HFFc6 (cell line): ENCODE measurements around the gene SAMSN1. TPM values are rescaled to one million over a fixed set of nuclear protein-coding genes. Genes with fewer than 3 reads are reported as not detected.

Experiments used
- DNase-seq: peaks from one replicate; pipeline ENCODE4 v3.0.0-alpha.2; 2018
- H3K27ac Mint-ChIP-seq: 2 replicates; pipeline ENCODE4 v1.8.0; 2020; ENCODE audit warnings: mild to moderate bottlenecking, mixed read lengths
- H3K27me3 Mint-ChIP-seq: 2 replicates; pipeline ENCODE4 v1.8.0; 2021; ENCODE audit warnings: mild to moderate bottlenecking, moderate library complexity, mixed read lengths; ENCODE audit not compliant: insufficient read depth
- H3K36me3 Mint-ChIP-seq: 2 replicates; pipeline ENCODE4 v1.8.0; 2021; ENCODE audit warnings: low read depth, mixed read lengths
- H3K4me1 Mint-ChIP-seq: 2 replicates; pipeline ENCODE4 v1.8.0; 2020; ENCODE audit warnings: low read depth, mixed read lengths
- H3K4me3 Mint-ChIP-seq: 2 replicates; pipeline ENCODE4 v1.8.0; 2020; ENCODE audit warnings: mild to moderate bottlenecking, moderate library complexity, mixed read lengths
- H3K9me3 Mint-ChIP-seq: 2 replicates; pipeline ENCODE4 v1.8.0; 2020; ENCODE audit warnings: mild to moderate bottlenecking, mixed read lengths
- CTCF ChIP-seq: fragments of 200-600 bp; sonication (generic); IDR thresholded peaks from 2 replicates; pipeline ENCODE4 v1.5.0; 2021; ENCODE audit warnings: antibody characterized with exemption, mild to moderate bottlenecking
- long read RNA-seq: library from polyadenylated mRNA; unstranded; transcript quantifications from one replicate; pipeline ENCODE4 v2.0.0, GENCODE V29; 2019
- total RNA-seq, 6 experiments: library from RNA; stranded (reverse); fragmentation: NEBNext Ultra II Directional; extraction: Animal tissue kit (Norgen Biotek cat#: 25700); gene quantifications; 2 replicates in 1 of 6; 3 replicates in 5 of 6; pipeline ENCODE4 v1.2.3, GENCODE V29; 2021

SAMSN1 gene
- total RNA-seq = not detected
- long read RNA-seq = 0 reads

GRCh38 chr21:14545906-14546480 lies at the start of gene SAMSN1:
Gene SAMSN1, minus strand, starts transcription at chr21:14546315. Its CDS starts 54 bp downstream, at chr21:14546261.
- DNase-seq = no peak
- H3K27me3 Mint-ChIP-seq = no peaks in the 10 kb centered on the region
- H3K4me3 Mint-ChIP-seq = no peak within 1 kb of the TSS
- TF ChIP-seq CTCF = no peak
- no peak within 1 kb of the TSS for H3K27ac Mint-ChIP-seq
- H3K9me3 Mint-ChIP-seq = no peaks in the 10 kb centered on the region; the same call in 1 of the 2 replicates
- H3K36me3 Mint-ChIP-seq = no peaks in the 10 kb centered on the region
- H3K4me1 Mint-ChIP-seq = no peaks in the 10 kb centered on the region

- H3K36me3 Mint-ChIP-seq = no peaks in the 10 kb centered on the region
- no peak overlapping the region for H3K27ac Mint-ChIP-seq
- no peak for TF ChIP-seq CTCF
- H3K4me3 Mint-ChIP-seq = no peak overlapping the region
- H3K4me1 Mint-ChIP-seq = no peaks in the 10 kb centered on the region
- no peaks in the 10 kb centered on the region; the same call in 1 of the 2 replicates for H3K27me3 Mint-ChIP-seq
- H3K9me3 Mint-ChIP-seq = peaks cover 14% of the 10 kb centered on the region
- no peak for DNase-seq
Measured at GRCh38 chr21:14595449-14595848, 49.3 kb upstream of the SAMSN1 start.

- Mint-ChIP-seq H3K27me3 (no peaks in the 10 kb centered on the region; the same call in 1 of the 2 replicates), H3K9me3 (peaks cover 9% of the 10 kb centered on the region), H3K36me3 (no peaks in the 10 kb centered on the region), H3K27ac (no peak overlapping the region), H3K4me3 (no peak overlapping the region), H3K4me1 (no peaks in the 10 kb centered on the region)
- no peak for DNase-seq
- TF ChIP-seq CTCF = no peak
Measured at GRCh38 chr21:14594967-14595366, 48.9 kb upstream of the SAMSN1 start.

- Mint-ChIP-seq H3K27ac (no peak overlapping the region), H3K4me1 (no peaks in the 10 kb centered on the region), H3K27me3 (no peaks in the 10 kb centered on the region), H3K36me3 (no peaks in the 10 kb centered on the region), H3K4me3 (no peak overlapping the region), H3K9me3 (peaks cover 13% of the 10 kb centered on the region)
- TF ChIP-seq CTCF = no peak
- DNase-seq = no peak
Measured at GRCh38 chr21:14593230-14593629, 47.1 kb upstream of the SAMSN1 start.

- DNase-seq = no peak
- TF ChIP-seq CTCF = no peak
- Mint-ChIP-seq H3K4me3 (no peak overlapping the region), H3K27me3 (no peaks in the 10 kb centered on the region), H3K36me3 (no peaks in the 10 kb centered on the region), H3K27ac (no peak overlapping the region), H3K4me1 (no peaks in the 10 kb centered on the region), H3K9me3 (peaks cover 14% of the 10 kb centered on the region)
Measured at GRCh38 chr21:14592296-14593000, 46.3 kb upstream of the SAMSN1 start.
